ENCODE measurements around the gene GPR161.

- TF ChIP-seq HDGF (IDR thresholded peaks at IDR 0.05; ENCODE audit: borderline replicate concordance) (no peak), LEF1 (IDR thresholded peaks at IDR 0.05; ENCODE audit: borderline replicate concordance) (no peak), FOXA1 (IDR thresholded peaks at IDR 0.05) (no peak), CTBP1 (IDR thresholded peaks at IDR 0.05; ENCODE audit: borderline replicate concordance) (no peak), FOXK2 (IDR thresholded peaks at IDR 0.05) (no peak)
These were observed 9.2 kb downstream of the GPR161 start for GRCh38 chr1:168127503-168127902.

Measured in HEK293T (cell line).